Common myeloid progenitor, CD34-positive (primary cell): ENCODE results near the gene IL4R.
"Not testable (repeated sequence)": the region's sequence is repeated elsewhere in the genome, so short reads cannot be mapped to it uniquely, and the experiment has no call there.

Experiments
- CTCF ChIA-PET: fragments of 350-600 bp; sonication (Branson Sonifier 250); formaldehyde crosslinking; loops from one replicate; lab custom pipeline; 2021; ENCODE audit warnings: antibody characterized with exemption; lab: Charles Lee
- POLR2A ChIA-PET: fragments of 350-600 bp; sonication (Branson Sonifier 250); formaldehyde crosslinking; loops from one replicate; lab custom pipeline; 2021; ENCODE audit warnings: antibody characterized with exemption; lab: Charles Lee
- DNase-seq, 3 donors: peaks; one replicate each; pipeline versions ENCODE4 v3.0.0 to v3.0.0-alpha.2; 2013
- H3K27ac ChIP-seq, 2 experiments: 1 replicate in 1 of 2; 2 replicates in 1 of 2; pipeline ENCODE4 v1.7.0; 2013; ENCODE audit warnings: inconsistent platforms in 2 of 2, low read length in 2 of 2, mild to moderate bottlenecking in 2 of 2, low read depth in 1 of 2, moderate library complexity in 1 of 2; ENCODE audit not compliant: severe bottlenecking in 2 of 2, insufficient read depth in 1 of 2, poor library complexity in 1 of 2
- H3K27me3 ChIP-seq, 5 experiments: replicated peaks in 2 of 5; 1 replicate in 3 of 5; 2 replicates in 2 of 5; pipeline versions ENCODE4 v1.6.1 to v1.7.0; 2013; ENCODE audit warnings: low read length in 4 of 5, mild to moderate bottlenecking in 2 of 5, moderate library complexity in 2 of 5, inconsistent platforms in 1 of 5; ENCODE audit not compliant: insufficient read depth in 5 of 5, control insufficient read depth in 4 of 5
- H3K36me3 ChIP-seq, 4 experiments: 1 replicate in 2 of 4; 2 replicates in 2 of 4; pipeline versions ENCODE4 v1.6.1 to v1.7.0; 2013; ENCODE audit warnings: low read length in 3 of 4, control low read depth in 1 of 4, mild to moderate bottlenecking in 1 of 4; ENCODE audit not compliant: control insufficient read depth in 4 of 4, insufficient read depth in 4 of 4
- H3K4me1 ChIP-seq, 4 experiments: 1 replicate in 3 of 4; 2 replicates in 1 of 4; pipeline versions ENCODE4 v1.6.1 to v1.7.1; 2013; ENCODE audit warnings: low read length in 3 of 4, mild to moderate bottlenecking in 3 of 4, control low read depth in 1 of 4, inconsistent platforms in 1 of 4, moderate library complexity in 1 of 4; ENCODE audit not compliant: control insufficient read depth in 4 of 4, insufficient read depth in 4 of 4; ENCODE audit errors: control extremely low read depth in 1 of 4
- H3K4me3 ChIP-seq, 7 experiments: 1 replicate in 4 of 7; 2 replicates in 3 of 7; pipeline versions ENCODE4 v1.5.1 to v1.7.0; 2013; ENCODE audit warnings: mild to moderate bottlenecking in 7 of 7, low read length in 6 of 7, moderate library complexity in 6 of 7, inconsistent platforms in 2 of 7, low read depth in 2 of 7, control low read depth in 1 of 7; ENCODE audit not compliant: insufficient read depth in 4 of 7, control insufficient read depth in 1 of 7; ENCODE audit errors: extremely low read depth in 1 of 7
- H3K9me3 ChIP-seq, 5 experiments: 1 replicate in 4 of 5; 2 replicates in 1 of 5; pipeline versions ENCODE4 v1.6.1 to v1.7.1; 2013; ENCODE audit warnings: low read length in 4 of 5, mild to moderate bottlenecking in 2 of 5, inconsistent platforms in 1 of 5, low read depth in 1 of 5, moderate library complexity in 1 of 5; ENCODE audit not compliant: control insufficient read depth in 4 of 5, insufficient read depth in 2 of 5; ENCODE audit errors: control extremely low read depth in 1 of 5
- WGBS: methylation state at CpG from one replicate; pipeline ENCODE4 v1.1.5; 2013; ENCODE audit not compliant: insufficient coverage; 5-methylcytosine and 5-hydroxymethylcytosine counted together

The IL4R gene

GRCh38 chr16:27269300-27270150 is 44.2 kb upstream of the IL4R start:
- Histone ChIP-seq H3K4me3 (peak overlapping the region; percentile 50 to 97 (median 89)), H3K9me3 (no peaks in the 10 kb centered on the region), H3K36me3 (no peaks in the 10 kb centered on the region), H3K27ac (peak overlapping the region; percentile 81 to 93), H3K4me1 (peaks cover 7 to 31% (median 28%) of the 10 kb centered on the region in 4 experiments), H3K27me3 (no peaks in the 10 kb centered on the region)
- POLR2A ChIA-PET: interaction anchor here (0.6 kb wide), 1 partner anchor 22 kb away, joined by 4 read pairs; no protein-coding TSS in a partner anchor
- CTCF ChIA-PET: interaction anchor here (1.4 kb wide), 1 partner anchor 44 kb away, joined by 4 read pairs; no protein-coding TSS in a partner anchor
- 89% methylated on average over 7 of the region's 9 CpGs for WGBS
- no peak for DNase-seq

- no peak overlapping the region for H3K27ac ChIP-seq
- WGBS: 95% methylated on average over 3 of the region's 4 CpGs
- H3K9me3 ChIP-seq: no peaks in the 10 kb centered on the region
- no peaks in the 10 kb centered on the region for H3K36me3 ChIP-seq
- H3K4me3 ChIP-seq: no peak overlapping the region
- no peak for DNase-seq
- ChIA-PET POLR2A (no interaction called here), CTCF (interaction anchor here (1.4 kb wide), 1 partner anchor 45 kb away, joined by 4 read pairs; no protein-coding TSS in a partner anchor)
- H3K4me1 ChIP-seq: peaks cover 7 to 34% (median 29%) of the 10 kb centered on the region in 4 experiments
- H3K27me3 ChIP-seq: no peaks in the 10 kb centered on the region
Observed at GRCh38 chr16:27270349-27270748, 43.4 kb upstream of the IL4R start.

- peaks cover 7 to 38% (median 31%) of the 10 kb centered on the region in 4 experiments for H3K4me1 ChIP-seq
- POLR2A ChIA-PET: no interaction called here
- DNase-seq: no peak
- CTCF ChIA-PET: interaction anchor here (1.1 to 1.4 kb wide), 2 partner anchors 9 to 23 kb away, joined by 3 read pairs; no protein-coding TSS in a partner anchor
- no peaks in the 10 kb centered on the region for H3K36me3 ChIP-seq
- no peak overlapping the region for H3K27ac ChIP-seq
- no peaks in the 10 kb centered on the region for H3K27me3 ChIP-seq
- H3K9me3 ChIP-seq: no peaks in the 10 kb centered on the region
- H3K4me3 ChIP-seq: no peak overlapping the region
- 93% methylated on average over 4 of the region's 4 CpGs for WGBS
Observed at GRCh38 chr16:27272076-27272475, 41.7 kb upstream of the IL4R start.

- H3K9me3 ChIP-seq, DNase-seq, POLR2A ChIA-PET, H3K4me3 ChIP-seq, H3K27ac ChIP-seq, H3K36me3 ChIP-seq, H3K27me3 ChIP-seq: not testable (repeated sequence)
- WGBS: 100% methylated on average over 5 of the region's 7 CpGs
- CTCF ChIA-PET: interaction anchor here (1.4 kb wide), 1 partner anchor 8 kb away, joined by 3 read pairs; no protein-coding TSS in a partner anchor
- peaks cover 7 to 35% (median 28%) of the 10 kb centered on the region in 4 experiments for H3K4me1 ChIP-seq
Observed at GRCh38 chr16:27272697-27273096, 41.1 kb upstream of the IL4R start.

- Histone ChIP-seq H3K27me3 (no peaks in the 10 kb centered on the region), H3K27ac (no peak overlapping the region), H3K4me1 (peaks cover 7 to 30% (median 23%) of the 10 kb centered on the region in 4 experiments), H3K4me3 (no peak overlapping the region), H3K36me3 (no peaks in the 10 kb centered on the region), H3K9me3 (no peaks in the 10 kb centered on the region)
- 94% methylated on average over 2 of the region's 4 CpGs for whole genome bisulfite sequencing
- CTCF ChIA-PET: interaction anchor here (1.1 to 1.8 kb wide), 3 partner anchors 8 to 53 kb away, joined by 3 to 6 read pairs (median 3); no protein-coding TSS in a partner anchor
- POLR2A ChIA-PET: interaction anchor here (0.7 to 0.8 kb wide), 2 partner anchors 25 to 48 kb away, joined by 3 read pairs; no protein-coding TSS in a partner anchor
- no peak for DNase-seq
Observed at GRCh38 chr16:27273330-27273669, 40.5 kb upstream of the IL4R start.

- H3K9me3 ChIP-seq: no peaks in the 10 kb centered on the region
- ChIA-PET CTCF (interaction anchor here (1.1 to 1.8 kb wide), 2 partner anchors 11 to 53 kb away, joined by 3 to 6 read pairs; no protein-coding TSS in a partner anchor), POLR2A (interaction anchor here (0.6 to 0.8 kb wide), 4 partner anchors 9 to 49 kb away, joined by 3 to 6 read pairs (median 4); no protein-coding TSS in a partner anchor)
- H3K36me3 ChIP-seq: no peaks in the 10 kb centered on the region
- WGBS: 92% methylated on average over 6 of the region's 8 CpGs
- no peaks in the 10 kb centered on the region for H3K27me3 ChIP-seq
- H3K27ac ChIP-seq: no peak overlapping the region
- H3K4me3 ChIP-seq: no peak overlapping the region
- DNase-seq: peak in 1 of 3 donors; percentile 47
- peaks cover 7 to 27% (median 21%) of the 10 kb centered on the region in 4 experiments for H3K4me1 ChIP-seq
Observed at GRCh38 chr16:27273670-27274423, 39.9 kb upstream of the IL4R start.
